Trophoblast cell (in vitro differentiated cells and primary cell): ENCODE measurements around the gene HACD1. TPM values are rescaled to one million over a fixed set of nuclear protein-coding genes. Genes with fewer than 3 reads are reported as not detected.
A peak's percentile ranks its signal among the peaks of the same experiment; 100 is the strongest.

Source experiments
- DNase-seq, 2 donors: peaks; one replicate each; pipeline ENCODE4 v3.0.0-alpha.2; 2016
- H2AFZ ChIP-seq: 2 replicates; pipeline ENCODE4 v1.6.1; 2013; ENCODE audit warnings: low read length, moderate library complexity, mild to moderate bottlenecking; ENCODE audit not compliant: insufficient read depth, poor library complexity
- H2AK5ac ChIP-seq: 2 replicates; pipeline ENCODE4 v1.6.1; 2013; ENCODE audit warnings: mild to moderate bottlenecking, low read length
- H2BK120ac ChIP-seq: 2 replicates; pipeline ENCODE4 v1.6.1; 2013; ENCODE audit warnings: low read length, mild to moderate bottlenecking, moderate library complexity; ENCODE audit not compliant: insufficient read depth, poor library complexity
- H2BK12ac ChIP-seq: 2 replicates; pipeline ENCODE4 v1.6.1; 2013; ENCODE audit warnings: mild to moderate bottlenecking, low read length, moderate library complexity
- H2BK5ac ChIP-seq: 2 replicates; pipeline ENCODE4 v1.6.1; 2013; ENCODE audit warnings: low read length, low read depth, moderate library complexity, mild to moderate bottlenecking; ENCODE audit not compliant: poor library complexity
- H3K14ac ChIP-seq: 2 replicates; pipeline ENCODE4 v1.6.1; 2013; ENCODE audit warnings: mild to moderate bottlenecking, low read length
- H3K18ac ChIP-seq: 2 replicates; pipeline ENCODE4 v1.6.1; 2013; ENCODE audit warnings: mild to moderate bottlenecking, low read length
- H3K23ac ChIP-seq: 2 replicates; pipeline ENCODE4 v1.6.1; 2013; ENCODE audit warnings: low read length
- H3K27ac ChIP-seq: 2 replicates; pipeline ENCODE4 v1.5.1; 2013; ENCODE audit warnings: low read depth, mild to moderate bottlenecking, inconsistent platforms, low read length, moderate library complexity
- H3K27me3 ChIP-seq: 2 replicates; pipeline ENCODE4 v1.6.1; 2013; ENCODE audit warnings: inconsistent platforms, mild to moderate bottlenecking, low read length, moderate library complexity; ENCODE audit not compliant: insufficient read depth
- H3K36me3 ChIP-seq, 2 experiments: 1 replicate in 1 of 2; 2 replicates in 1 of 2; pipeline ENCODE4 v1.6.1; 2013; ENCODE audit warnings: low read length in 2 of 2, mild to moderate bottlenecking in 2 of 2, moderate library complexity in 1 of 2; ENCODE audit not compliant: insufficient read depth in 2 of 2, control insufficient read depth in 1 of 2
- H3K4ac ChIP-seq: 2 replicates; pipeline ENCODE4 v1.6.1; 2013; ENCODE audit warnings: low read depth, mild to moderate bottlenecking, low read length, moderate library complexity
- H3K4me1 ChIP-seq, 2 experiments: 1 replicate in 1 of 2; 2 replicates in 1 of 2; pipeline ENCODE4 v1.6.1; 2013; ENCODE audit warnings: low read length in 2 of 2, mild to moderate bottlenecking in 2 of 2, moderate library complexity in 1 of 2; ENCODE audit not compliant: insufficient read depth in 2 of 2, control insufficient read depth in 1 of 2
- H3K4me2 ChIP-seq: 2 replicates; pipeline ENCODE4 v1.6.1; 2013; ENCODE audit warnings: inconsistent platforms, mild to moderate bottlenecking, low read length, moderate library complexity
- H3K4me3 ChIP-seq: 2 replicates; pipeline ENCODE4 v1.5.1; 2013; ENCODE audit warnings: mild to moderate bottlenecking, low read depth, low read length, inconsistent platforms
- H3K79me1 ChIP-seq: one replicate; pipeline ENCODE4 v1.6.1; 2013; ENCODE audit warnings: low read length
- H3K79me2 ChIP-seq: 2 replicates; pipeline ENCODE4 v1.6.1; 2013; ENCODE audit warnings: low read length, mild to moderate bottlenecking; ENCODE audit not compliant: control insufficient read depth, insufficient read depth, poor library complexity
- H3K9ac ChIP-seq: 2 replicates; pipeline ENCODE4 v1.6.1; 2013; ENCODE audit warnings: mild to moderate bottlenecking, low read length
- H3K9me3 ChIP-seq: 2 replicates; pipeline ENCODE4 v1.6.1; 2013; ENCODE audit warnings: low read depth, mild to moderate bottlenecking, control low read depth, inconsistent platforms, low read length; ENCODE audit not compliant: insufficient read depth
- H4K12ac ChIP-seq: 2 replicates; pipeline ENCODE4 v1.6.1; 2013; ENCODE audit warnings: low read depth, mild to moderate bottlenecking, low read length, moderate library complexity
- H4K8ac ChIP-seq: 2 replicates; pipeline ENCODE4 v1.6.1; 2013; ENCODE audit warnings: low read depth, mild to moderate bottlenecking, low read length, moderate library complexity
- H4K91ac ChIP-seq: one replicate; pipeline ENCODE4 v1.6.1; 2013; ENCODE audit warnings: low read depth, mild to moderate bottlenecking, low read length, moderate library complexity
- WGBS: extraction: QIAGEN DNeasy Blood & Tissue Kit; methylation state at CpG from one replicate; pipeline ENCODE4 v1.1.7; 2013; ENCODE audit warnings: missing lambda C conversion rate; ENCODE audit not compliant: insufficient read length, insufficient coverage; ENCODE audit errors: extremely low coverage; 5-methylcytosine and 5-hydroxymethylcytosine counted together
- polyA plus RNA-seq: library from polyadenylated mRNA; stranded (reverse); fragments of 200-250 nt; gene quantifications from 2 replicates; pipeline ENCODE4 v1.2.3, GENCODE V29; 2013

Gene HACD1, protein sequence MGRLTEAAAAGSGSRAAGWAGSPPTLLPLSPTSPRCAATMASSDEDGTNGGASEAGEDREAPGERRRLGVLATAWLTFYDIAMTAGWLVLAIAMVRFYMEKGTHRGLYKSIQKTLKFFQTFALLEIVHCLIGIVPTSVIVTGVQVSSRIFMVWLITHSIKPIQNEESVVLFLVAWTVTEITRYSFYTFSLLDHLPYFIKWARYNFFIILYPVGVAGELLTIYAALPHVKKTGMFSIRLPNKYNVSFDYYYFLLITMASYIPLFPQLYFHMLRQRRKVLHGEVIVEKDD
- polyA plus RNA-seq, result 21.9 and 27.2 TPM in 2 replicates

DNA sequence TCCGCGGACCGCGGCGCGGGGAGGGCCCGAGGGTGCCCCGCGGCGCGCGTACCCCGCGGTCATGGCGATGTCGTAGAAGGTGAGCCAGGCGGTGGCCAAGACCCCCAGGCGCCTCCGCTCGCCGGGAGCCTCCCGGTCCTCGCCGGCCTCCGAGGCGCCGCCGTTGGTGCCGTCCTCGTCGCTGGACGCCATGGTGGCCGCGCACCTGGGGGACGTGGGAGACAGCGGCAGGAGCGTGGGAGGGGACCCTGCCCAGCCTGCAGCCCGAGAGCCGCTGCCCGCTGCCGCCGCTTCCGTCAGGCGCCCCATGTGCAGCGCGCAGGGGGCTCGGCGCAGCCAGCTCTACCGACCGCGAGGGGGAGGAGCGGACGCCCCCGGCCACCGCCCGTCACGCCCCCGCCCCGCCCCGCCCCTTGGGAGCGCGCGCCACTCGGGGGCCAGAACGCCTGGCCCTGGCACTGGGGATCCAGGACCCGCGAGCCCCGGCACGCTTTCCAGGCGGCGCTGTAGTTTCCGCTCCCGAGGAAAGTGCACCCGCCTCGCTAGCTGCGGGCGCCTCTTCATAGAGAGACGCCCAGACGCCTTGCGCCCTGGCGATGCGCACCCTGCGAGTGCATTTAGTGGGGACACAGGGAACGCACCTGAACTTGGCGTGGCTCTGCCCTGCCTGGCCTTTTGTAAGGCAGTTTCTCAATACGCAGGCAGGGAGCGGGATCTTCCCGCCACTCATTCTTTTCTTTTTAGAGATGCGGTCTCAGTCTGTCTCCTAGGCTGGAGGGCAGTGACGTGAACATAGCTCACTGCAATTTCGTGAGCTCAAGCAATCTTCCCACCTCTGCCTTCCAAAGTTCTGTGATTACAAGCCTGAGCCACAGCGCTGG lies at the start of gene HACD1:
TSS of gene HACD1 (minus strand) at position 344 of the 881 bp plus-strand sequence. CDS start at position 309, 35 bp downstream.
- peak within 1 kb of the TSS; percentile 45 for H3K18ac ChIP-seq
- peak; percentile 83 to 88 for DNase-seq
- no peaks in the 10 kb centered on the region for H3K27me3 ChIP-seq
- H4K8ac ChIP-seq, result peak within 1 kb of the TSS; percentile 77
- peak within 1 kb of the TSS; percentile 69 for H3K14ac ChIP-seq
- H3K36me3 ChIP-seq, result peaks cover 0 to 1% of the 10 kb centered on the region in 2 experiments
- H3K79me1 ChIP-seq, result peaks cover 11% of the 10 kb centered on the region
- peaks cover 0 to 6% of the 10 kb centered on the region in 2 experiments for H3K4me1 ChIP-seq
- H4K12ac ChIP-seq, result peak within 1 kb of the TSS; percentile 80
- peak within 1 kb of the TSS; percentile 64 for H2BK5ac ChIP-seq
- H3K79me2 ChIP-seq, result peaks cover 4% of the 10 kb centered on the region
- peak within 1 kb of the TSS; percentile 59 for H2BK12ac ChIP-seq
- no peak within 1 kb of the TSS for H2AK5ac ChIP-seq
- H3K9ac ChIP-seq, result peak within 1 kb of the TSS; percentile 85
- peak within 1 kb of the TSS; percentile 95 for H2BK120ac ChIP-seq
- H3K4ac ChIP-seq, result peak within 1 kb of the TSS; percentile 40
- no peaks in the 10 kb centered on the region for H3K9me3 ChIP-seq
- peak within 1 kb of the TSS; percentile 92 for H2AFZ ChIP-seq
- peak within 1 kb of the TSS; percentile 70 for H4K91ac ChIP-seq
- WGBS, result no CpG with 5 or more reads among the region's 92 CpGs
- H3K4me2 ChIP-seq, result peak within 1 kb of the TSS; percentile 65
- H3K27ac ChIP-seq, result peak within 1 kb of the TSS; percentile 59
- H3K4me3 ChIP-seq, result peak within 1 kb of the TSS; percentile 94
- no peak within 1 kb of the TSS for H3K23ac ChIP-seq

DNA sequence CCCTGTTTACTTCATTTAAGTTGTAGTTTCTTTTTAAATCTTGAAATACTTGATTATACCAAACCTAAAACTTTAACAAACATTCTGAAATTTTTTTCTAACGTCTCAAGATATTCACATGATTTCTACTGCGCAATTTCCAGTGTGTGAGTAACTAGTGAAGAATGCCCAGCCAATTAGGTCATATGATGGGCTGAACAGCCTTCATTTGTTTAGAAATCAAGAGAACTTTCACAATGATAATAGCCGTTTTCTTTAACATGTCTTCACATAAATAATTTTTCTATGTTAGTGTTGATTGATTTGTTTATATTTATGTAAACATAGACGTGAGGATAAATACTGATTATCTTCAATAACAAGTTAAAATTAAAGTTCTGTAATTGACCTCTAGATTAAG lies 48.6 kb upstream of the HACD1 start:
- Histone ChIP-seq H2BK120ac (no peak overlapping the region), H3K14ac (no peak overlapping the region), H2BK5ac (no peak overlapping the region), H3K4ac (no peak overlapping the region), H3K79me1 (peaks cover 2% of the 10 kb centered on the region), H3K9me3 (no peaks in the 10 kb centered on the region), H3K4me3 (no peak overlapping the region), H2BK12ac (no peak overlapping the region), H2AK5ac (no peak overlapping the region), H4K8ac (no peak overlapping the region), H3K4me2 (no peak overlapping the region), H3K79me2 (no peaks in the 10 kb centered on the region), H3K18ac (no peak overlapping the region), H4K12ac (no peak overlapping the region), H3K23ac (no peak overlapping the region), H3K27ac (no peak overlapping the region), H4K91ac (no peak overlapping the region), H3K36me3 (peaks cover 0 to 1% of the 10 kb centered on the region in 2 experiments), H2AFZ (no peak overlapping the region), H3K4me1 (no peaks in the 10 kb centered on the region), H3K9ac (no peak overlapping the region), H3K27me3 (no peaks in the 10 kb centered on the region)
- no CpG with 5 or more reads among the region's 4 CpGs for WGBS
- peak; percentile 71 to 94 for DNase-seq

- Histone ChIP-seq H3K9me3 (no peaks in the 10 kb centered on the region), H3K4me1 (no peaks in the 10 kb centered on the region)
- WGBS, result no CpG with 5 or more reads among the region's 1 CpG
Observed at GRCh38 chr10:17663450-17663849, 46.3 kb upstream of the HACD1 start.

GRCh38 chr10:17662193-17663138 lies 45.3 kb upstream of the HACD1 start:
- H2BK120ac ChIP-seq, result no peak overlapping the region
- H3K27me3 ChIP-seq, result no peaks in the 10 kb centered on the region
- H4K91ac ChIP-seq, result no peak overlapping the region
- H3K18ac ChIP-seq, result no peak overlapping the region
- peaks cover 3% of the 10 kb centered on the region for H3K79me2 ChIP-seq
- no peak overlapping the region for H2AFZ ChIP-seq
- H3K23ac ChIP-seq, result no peak overlapping the region
- H2BK5ac ChIP-seq, result no peak overlapping the region
- no peak overlapping the region for H3K27ac ChIP-seq
- H4K8ac ChIP-seq, result no peak overlapping the region
- no peak overlapping the region for H3K9ac ChIP-seq
- no peaks in the 10 kb centered on the region for H3K9me3 ChIP-seq
- H3K4me2 ChIP-seq, result no peak overlapping the region
- H3K4me3 ChIP-seq, result no peak overlapping the region
- no peaks in the 10 kb centered on the region for H3K4me1 ChIP-seq
- no peak overlapping the region for H4K12ac ChIP-seq
- H2AK5ac ChIP-seq, result no peak overlapping the region
- H2BK12ac ChIP-seq, result no peak overlapping the region
- peaks cover 0 to 3% of the 10 kb centered on the region in 2 experiments for H3K36me3 ChIP-seq
- no peak for DNase-seq
- H3K79me1 ChIP-seq, result peaks cover 2% of the 10 kb centered on the region
- no CpG with 5 or more reads among the region's 2 CpGs for WGBS
- H3K14ac ChIP-seq, result no peak overlapping the region
- no peak overlapping the region for H3K4ac ChIP-seq

More at GRCh38 chr10:17663450-17663849, 46.3 kb upstream of the HACD1 start:
- Histone ChIP-seq H3K14ac (no peak overlapping the region), H2BK120ac (no peak overlapping the region), H3K27ac (no peak overlapping the region), H2BK12ac (no peak overlapping the region), H4K12ac (no peak overlapping the region), H4K91ac (no peak overlapping the region), H3K9ac (no peak overlapping the region), H2BK5ac (no peak overlapping the region), H3K18ac (no peak overlapping the region), H4K8ac (no peak overlapping the region), H3K36me3 (peaks cover 0 to 3% of the 10 kb centered on the region in 2 experiments), H3K4ac (no peak overlapping the region), H2AK5ac (no peak overlapping the region), H3K79me1 (peaks cover 2% of the 10 kb centered on the region), H3K27me3 (no peaks in the 10 kb centered on the region), H3K4me2 (no peak overlapping the region), H3K79me2 (peaks cover 3% of the 10 kb centered on the region), H3K4me3 (no peak overlapping the region), H2AFZ (no peak overlapping the region), H3K23ac (no peak overlapping the region)
- no peak for DNase-seq
